CD4-positive, alpha-beta memory T cell (primary cell): ENCODE results near the gene PPM1B. TPM values are rescaled to one million over a fixed set of nuclear protein-coding genes. Genes with fewer than 3 reads are reported as not detected.
"Not testable (repeated sequence)": the region's sequence is repeated elsewhere in the genome, so short reads cannot be mapped to it uniquely, and the experiment has no call there.

Experiments
- CTCF ChIA-PET: fragments of 350-600 bp; sonication (Branson Sonifier 250); formaldehyde crosslinking; loops from one replicate; lab custom pipeline; 2021; ENCODE audit warnings: inconsistent platforms; ENCODE audit not compliant: partially characterized antibody; lab: Charles Lee
- POLR2A ChIA-PET: fragments of 350-600 bp; sonication (Branson Sonifier 250); formaldehyde crosslinking; loops from one replicate; lab custom pipeline; 2021; ENCODE audit not compliant: partially characterized antibody; lab: Charles Lee
- DNase-seq, 5 donors: peaks; one replicate each; pipeline versions ENCODE4 v3.0.0 to v3.0.0-alpha.2; 2020 to 2022; ENCODE audit warnings: mixed read lengths in 1 of 5
- H3K27ac ChIP-seq: one replicate; pipeline ENCODE4 v1.7.0; 2013; ENCODE audit warnings: low read depth, low read length
- H3K27me3 ChIP-seq: 2 replicates; pipeline ENCODE4 v1.7.0; 2013; ENCODE audit warnings: mild to moderate bottlenecking, low read length, moderate library complexity; ENCODE audit not compliant: insufficient read depth
- H3K36me3 ChIP-seq: 2 replicates; pipeline ENCODE4 v1.7.0; 2013; ENCODE audit warnings: mild to moderate bottlenecking, low read length, moderate library complexity; ENCODE audit not compliant: insufficient read depth
- H3K4me1 ChIP-seq: 2 replicates; pipeline ENCODE4 v1.7.0; 2013; ENCODE audit warnings: mild to moderate bottlenecking, low read length, moderate library complexity; ENCODE audit not compliant: insufficient read depth
- H3K4me3 ChIP-seq, 2 donors: one replicate each; pipeline ENCODE4 v1.7.0; 2013; ENCODE audit warnings: low read length in 2 of 2, mild to moderate bottlenecking in 1 of 2
- H3K9me3 ChIP-seq, 2 donors: one replicate each; pipeline ENCODE4 v1.7.0; 2013; ENCODE audit warnings: low read length in 2 of 2, control low read depth in 1 of 2; ENCODE audit not compliant: control insufficient read depth in 1 of 2
- H3K27ac Mint-ChIP-seq, 7 donors: one replicate each; pipeline ENCODE4 v1.8.0; 2020 to 2021; ENCODE audit warnings: mixed read lengths in 7 of 7, mild to moderate bottlenecking in 6 of 7, inconsistent platforms in 3 of 7, moderate library complexity in 3 of 7
- H3K27me3 Mint-ChIP-seq, 2 donors: one replicate each; pipeline ENCODE4 v1.8.0; 2020 to 2021; ENCODE audit warnings: mixed read lengths in 2 of 2
- H3K36me3 Mint-ChIP-seq, 2 donors: one replicate each; pipeline ENCODE4 v1.8.0; 2020 to 2021; ENCODE audit warnings: mixed read lengths in 2 of 2, inconsistent platforms in 1 of 2, mild to moderate bottlenecking in 1 of 2
- H3K4me1 Mint-ChIP-seq, 4 donors: one replicate each; pipeline ENCODE4 v1.8.0; 2020 to 2021; ENCODE audit warnings: mixed read lengths in 4 of 4, mild to moderate bottlenecking in 1 of 4
- H3K4me3 Mint-ChIP-seq, 8 donors: one replicate each; pipeline ENCODE4 v1.8.0; 2020 to 2021; ENCODE audit warnings: mixed read lengths in 8 of 8, mild to moderate bottlenecking in 7 of 8, moderate library complexity in 6 of 8, inconsistent platforms in 3 of 8
- H3K9me3 Mint-ChIP-seq, 8 donors: one replicate each; pipeline ENCODE4 v1.8.0; 2020 to 2021; ENCODE audit warnings: mixed read lengths in 8 of 8, mild to moderate bottlenecking in 5 of 8, inconsistent platforms in 3 of 8, moderate library complexity in 1 of 8
- intact Hi-C: fragments of 100-400 bp; cut with micrococcal nuclease; formaldehyde crosslinking; loops from one replicate; pipeline ENCODE4 v1.15.1; 2023
- polyA plus RNA-seq, 2 donors: library from polyadenylated mRNA; unstranded; fragments of 300-500 nt; fragmentation: Illumina TruSeq; gene quantifications; one replicate each; pipeline ENCODE4 v1.2.3, GENCODE V29; 2021
- total RNA-seq, 2 experiments: library from RNA; stranded (reverse); gene quantifications; one replicate each; pipeline ENCODE4 v1.2.3, GENCODE V29; 2021

PPM1B gene
- total and polyA plus RNA-seq, 4 experiments from 2014 or later, result 52.4 to 79.3 (median 65.1) TPM

DNA sequence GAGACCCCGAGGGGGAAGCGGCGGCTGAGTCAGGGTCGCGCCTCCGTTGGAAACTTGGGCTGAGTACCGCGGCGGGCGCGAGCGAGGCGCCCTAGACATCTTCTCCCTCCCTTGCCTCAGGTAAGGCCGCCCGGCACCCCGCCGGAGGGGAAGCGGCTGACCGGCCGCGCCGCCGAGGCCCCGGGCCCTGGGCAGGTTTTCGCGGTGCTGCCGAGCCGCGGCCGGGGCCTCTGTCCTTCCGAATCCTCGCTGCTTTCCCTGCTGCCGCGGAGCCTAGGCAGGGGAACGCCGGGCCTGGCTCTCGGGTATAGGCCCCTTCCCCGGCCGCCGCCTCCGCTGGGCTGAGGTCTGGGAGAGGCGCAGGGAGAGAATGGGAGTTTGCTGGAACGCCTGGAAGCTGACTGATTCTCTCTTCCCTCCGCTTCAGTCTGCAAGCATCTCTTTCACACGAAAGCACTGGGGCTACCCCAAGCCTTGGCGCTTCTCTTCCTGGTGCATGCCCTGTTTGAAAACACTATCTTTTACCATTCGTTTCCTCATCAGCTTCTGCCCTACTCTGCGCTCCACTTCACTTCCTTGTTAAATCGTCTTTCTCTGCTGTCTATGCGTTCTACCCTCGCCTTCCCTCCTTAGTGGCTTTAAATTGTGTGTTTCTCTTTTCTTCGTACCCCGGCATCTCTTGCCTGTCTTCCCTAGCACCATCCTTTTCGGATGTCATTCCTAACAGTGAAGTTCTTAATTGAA is 652 bp downstream of the PPM1B start:
- Mint-ChIP-seq H3K36me3 (peaks cover 3 to 18% of the 10 kb centered on the region in 2 donors), H3K9me3 (peaks cover 0 to 3% (median 0%) of the 10 kb centered on the region in 8 donors), H3K27ac (peak overlapping the region; percentile 97 to 100 (median 100)), H3K27me3 (no peaks in the 10 kb centered on the region), H3K4me1 (peaks cover 23 to 53% (median 41%) of the 10 kb centered on the region in 4 donors), H3K4me3 (peak overlapping the region; percentile 98 to 100 (median 100))
- Histone ChIP-seq H3K4me1 (peaks cover 49% of the 10 kb centered on the region), H3K4me3 (peak overlapping the region; percentile 86 to 91), H3K27ac (peak overlapping the region; percentile 94), H3K9me3 (no peaks in the 10 kb centered on the region), H3K36me3 (no peaks in the 10 kb centered on the region), H3K27me3 (no peaks in the 10 kb centered on the region)
- peak; percentile 62 to 75 (median 67) for DNase-seq
- CTCF ChIA-PET, result no interaction called here
- intact Hi-C loops, result loop anchor here (2.0 to 5.0 kb wide), 2 partner anchors 75 to 1807 kb away; partner anchors contain the start of gene COX7A2L
- POLR2A ChIA-PET, result interaction anchor here (0.7 to 3.7 kb wide), 9 partner anchors 12 to 193 kb away, joined by 3 to 57 read pairs (median 9); partner anchors contain the start of genes CAMKMT, LRPPRC and PREPL

DNA sequence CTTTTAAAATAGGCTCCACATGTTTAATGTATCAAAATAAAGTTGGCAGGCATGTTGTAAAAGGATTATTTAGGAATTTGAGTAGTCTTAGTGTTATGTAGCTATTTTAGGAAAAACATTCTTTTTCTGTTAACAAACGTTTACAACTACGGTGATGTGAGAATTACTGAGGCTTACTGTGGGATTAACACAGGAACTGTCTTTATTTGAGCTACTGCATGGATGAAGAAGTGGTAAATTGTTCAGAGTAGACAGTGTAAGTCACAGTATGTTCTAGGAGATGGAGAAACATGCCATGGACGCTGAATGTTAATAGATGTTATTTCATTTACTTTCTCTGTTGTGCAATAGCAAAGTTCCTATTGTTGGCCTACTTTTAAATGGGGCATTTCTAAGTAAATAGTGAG is 1.6 kb downstream of the PPM1B start:
- H3K27ac ChIP-seq, result peak overlapping the region; percentile 94
- peaks cover 29 to 63% (median 50%) of the 10 kb centered on the region in 4 donors for H3K4me1 Mint-ChIP-seq
- no peaks in the 10 kb centered on the region for H3K27me3 ChIP-seq
- peaks cover 0 to 2% (median 0%) of the 10 kb centered on the region in 8 donors for H3K9me3 Mint-ChIP-seq
- H3K27ac Mint-ChIP-seq, result peak overlapping the region; percentile 11 to 100 (median 98)
- ChIA-PET POLR2A (interaction anchor here (1.1 to 3.7 kb wide), 5 partner anchors 11 to 192 kb away, joined by 3 to 57 read pairs (median 5); partner anchors contain the start of genes CAMKMT, LRPPRC and PREPL), CTCF (no interaction called here)
- H3K9me3 ChIP-seq, result no peaks in the 10 kb centered on the region
- H3K4me3 ChIP-seq, result peak overlapping the region; percentile 86 to 91
- H3K36me3 Mint-ChIP-seq, result peaks cover 3 to 26% of the 10 kb centered on the region in 2 donors
- peaks cover 59% of the 10 kb centered on the region for H3K4me1 ChIP-seq
- H3K4me3 Mint-ChIP-seq, result peak overlapping the region; percentile 96 to 100 (median 98)
- intact Hi-C loops, result no loop called here
- DNase-seq, result no peak
- no peaks in the 10 kb centered on the region for H3K27me3 Mint-ChIP-seq
- H3K36me3 ChIP-seq, result no peaks in the 10 kb centered on the region

DNA sequence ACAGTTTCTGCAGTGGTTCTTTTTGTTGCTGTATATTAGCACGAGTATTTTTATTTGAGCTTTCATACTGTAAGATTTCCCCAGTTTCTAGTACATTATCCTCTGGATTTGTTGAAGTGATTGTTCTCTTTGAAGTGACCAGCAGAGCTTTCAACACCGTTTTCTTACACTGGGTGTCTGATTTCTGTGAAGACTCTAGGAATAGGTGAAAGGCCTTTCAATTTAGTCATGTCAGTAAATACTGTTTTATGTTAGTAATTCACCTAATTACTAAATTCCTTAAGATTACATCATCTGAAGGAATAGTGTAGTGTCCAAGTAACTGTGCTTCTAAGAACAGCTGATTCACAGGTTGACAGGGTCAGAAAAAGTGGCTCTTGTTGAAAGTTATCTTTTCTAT is 2.3 kb downstream of the PPM1B start:
- Mint-ChIP-seq H3K36me3 (peaks cover 6 to 28% of the 10 kb centered on the region in 2 donors), H3K9me3 (peaks cover 0 to 2% (median 0%) of the 10 kb centered on the region in 8 donors), H3K4me3 (peak overlapping the region; percentile 79 to 100 (median 98)), H3K27ac (peak overlapping the region; percentile 20 to 97 (median 58)), H3K4me1 (peaks cover 34 to 70% (median 57%) of the 10 kb centered on the region in 4 donors), H3K27me3 (no peaks in the 10 kb centered on the region)
- ChIA-PET CTCF (interaction anchor here (0.6 to 2.1 kb wide), 4 partner anchors 10 to 84 kb away, joined by 3 to 7 read pairs (median 4); no protein-coding TSS in a partner anchor), POLR2A (interaction anchor here (0.9 to 1.4 kb wide), 2 partner anchors 10 to 52 kb away, joined by 4 read pairs; no protein-coding TSS in a partner anchor)
- DNase-seq, result no peak
- Histone ChIP-seq H3K36me3 (no peaks in the 10 kb centered on the region), H3K27ac (no peak overlapping the region), H3K4me1 (peaks cover 66% of the 10 kb centered on the region), H3K4me3 (no peak overlapping the region), H3K9me3 (no peaks in the 10 kb centered on the region), H3K27me3 (no peaks in the 10 kb centered on the region)
- intact Hi-C loops, result no loop called here

- Mint-ChIP-seq H3K4me1 (peaks cover 38 to 75% (median 60%) of the 10 kb centered on the region in 4 donors), H3K36me3 (peaks cover 8 to 31% of the 10 kb centered on the region in 2 donors), H3K27ac (peak overlapping the region in 2 of 7 donors; percentile 3 to 23), H3K4me3 (peak overlapping the region; percentile 79 to 100 (median 98))
- CTCF ChIA-PET, result interaction anchor here (0.6 to 2.1 kb wide), 4 partner anchors 10 to 84 kb away, joined by 3 to 7 read pairs (median 4); no protein-coding TSS in a partner anchor
- H3K27me3 Mint-ChIP-seq, H3K27me3 ChIP-seq, H3K9me3 Mint-ChIP-seq, H3K27ac ChIP-seq, H3K36me3 ChIP-seq, intact Hi-C loops, H3K9me3 ChIP-seq, DNase-seq, H3K4me3 ChIP-seq: not testable (repeated sequence)
- POLR2A ChIA-PET, result interaction anchor here (0.9 kb wide), 1 partner anchor 10 kb away, joined by 4 read pairs; no protein-coding TSS in a partner anchor
- peaks cover 71% of the 10 kb centered on the region for H3K4me1 ChIP-seq
Observed at GRCh38 chr2:44171442-44171841, 2.8 kb downstream of the PPM1B start.

GRCh38 chr2:44172576-44172975 is 3.9 kb downstream of the PPM1B start:
- H3K27ac ChIP-seq, result no peak overlapping the region
- H3K4me3 ChIP-seq, result no peak overlapping the region
- H3K4me1 Mint-ChIP-seq, result peaks cover 37 to 85% (median 60%) of the 10 kb centered on the region in 4 donors
- H3K36me3 Mint-ChIP-seq, result peaks cover 10 to 32% of the 10 kb centered on the region in 2 donors
- peaks cover 78% of the 10 kb centered on the region for H3K4me1 ChIP-seq
- no peaks in the 10 kb centered on the region for H3K27me3 ChIP-seq
- ChIA-PET CTCF (interaction anchor here (1.8 to 2.1 kb wide), 2 partner anchors 10 to 85 kb away, joined by 4 to 7 read pairs; no protein-coding TSS in a partner anchor), POLR2A (no interaction called here)
- no peaks in the 10 kb centered on the region for H3K36me3 ChIP-seq
- no peaks in the 10 kb centered on the region for H3K9me3 ChIP-seq
- no peak for DNase-seq
- peak overlapping the region; percentile 37 to 65 (median 56) for H3K4me3 Mint-ChIP-seq
- H3K27ac Mint-ChIP-seq, result peak overlapping the region in 2 of 7 donors; percentile 0 to 35
- peaks cover 0 to 2% (median 0%) of the 10 kb centered on the region in 8 donors for H3K9me3 Mint-ChIP-seq
- H3K27me3 Mint-ChIP-seq, result no peaks in the 10 kb centered on the region
- intact Hi-C loops, result no loop called here

- Mint-ChIP-seq H3K27me3 (no peaks in the 10 kb centered on the region), H3K36me3 (peaks cover 21 to 42% of the 10 kb centered on the region in 2 donors), H3K4me1 (peaks cover 51 to 81% (median 69%) of the 10 kb centered on the region in 4 donors), H3K9me3 (no peaks in the 10 kb centered on the region), H3K27ac (no peak overlapping the region), H3K4me3 (peak overlapping the region in 2 of 8 donors; percentile 36 to 47)
- H3K4me3 ChIP-seq, result no peak overlapping the region
- no peaks in the 10 kb centered on the region for H3K36me3 ChIP-seq
- POLR2A ChIA-PET, result no interaction called here
- H3K4me1 ChIP-seq, result peaks cover 86% of the 10 kb centered on the region
- no peaks in the 10 kb centered on the region for H3K9me3 ChIP-seq
- CTCF ChIA-PET, result no interaction called here
- no peaks in the 10 kb centered on the region for H3K27me3 ChIP-seq
- no peak overlapping the region for H3K27ac ChIP-seq
- intact Hi-C loops, result no loop called here
- DNase-seq, result no peak
Observed at GRCh38 chr2:44178950-44179349, 10.3 kb downstream of the PPM1B start.
